Measurements from ENCODE around the gene SYMPK. TPM values are rescaled to one million over a fixed set of nuclear protein-coding genes. Genes with fewer than 3 reads are reported as not detected.

The SYMPK gene
- total RNA-seq, 1 donor from 2014 or later, result 107 TPM

DNA sequence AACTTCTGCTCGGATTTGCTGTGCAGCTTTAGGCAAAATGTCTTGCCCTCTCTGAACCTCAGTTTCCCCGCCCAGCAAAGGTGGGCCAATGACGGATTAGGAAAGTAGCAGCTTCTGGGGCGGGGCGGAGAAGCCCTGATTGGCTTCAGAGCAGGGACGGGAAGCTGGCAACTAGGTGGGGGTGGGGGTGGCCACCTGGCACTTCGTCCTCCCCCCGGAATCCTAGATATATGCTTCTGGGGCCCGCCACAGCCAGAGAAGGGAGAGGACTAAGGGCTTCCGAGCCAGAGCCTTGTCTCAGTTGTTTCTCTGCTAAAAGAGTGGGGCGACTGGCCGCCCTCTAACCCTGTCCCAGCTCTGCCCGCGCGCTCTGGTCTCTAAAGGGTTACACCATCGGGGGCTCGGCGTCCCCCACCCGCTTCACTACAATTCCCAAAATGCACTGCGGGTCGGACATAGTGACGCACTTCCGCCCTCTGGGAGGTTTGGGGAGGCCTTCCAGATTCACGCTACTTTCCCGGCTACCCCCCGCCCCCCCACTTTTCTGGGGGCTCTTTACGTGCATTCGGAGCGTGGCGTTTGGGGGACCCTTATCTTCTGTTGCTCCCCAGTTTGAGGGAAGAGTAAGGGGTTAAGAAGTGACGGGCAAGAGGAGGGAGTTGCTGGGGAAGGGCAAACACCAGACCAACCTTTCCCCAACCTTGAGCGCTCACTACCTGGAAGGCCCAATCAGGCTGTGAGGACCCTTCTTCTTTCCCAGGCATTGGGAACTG is 23.7 kb upstream of the SYMPK start:
- intact Hi-C loops (cut with micrococcal nuclease), result loop anchor here (1.0 kb wide), 11 partner anchors 16 to 480 kb away; partner anchors contain the start of genes CCDC61, DMWD, FBXO46 and MYPOP

DNA sequence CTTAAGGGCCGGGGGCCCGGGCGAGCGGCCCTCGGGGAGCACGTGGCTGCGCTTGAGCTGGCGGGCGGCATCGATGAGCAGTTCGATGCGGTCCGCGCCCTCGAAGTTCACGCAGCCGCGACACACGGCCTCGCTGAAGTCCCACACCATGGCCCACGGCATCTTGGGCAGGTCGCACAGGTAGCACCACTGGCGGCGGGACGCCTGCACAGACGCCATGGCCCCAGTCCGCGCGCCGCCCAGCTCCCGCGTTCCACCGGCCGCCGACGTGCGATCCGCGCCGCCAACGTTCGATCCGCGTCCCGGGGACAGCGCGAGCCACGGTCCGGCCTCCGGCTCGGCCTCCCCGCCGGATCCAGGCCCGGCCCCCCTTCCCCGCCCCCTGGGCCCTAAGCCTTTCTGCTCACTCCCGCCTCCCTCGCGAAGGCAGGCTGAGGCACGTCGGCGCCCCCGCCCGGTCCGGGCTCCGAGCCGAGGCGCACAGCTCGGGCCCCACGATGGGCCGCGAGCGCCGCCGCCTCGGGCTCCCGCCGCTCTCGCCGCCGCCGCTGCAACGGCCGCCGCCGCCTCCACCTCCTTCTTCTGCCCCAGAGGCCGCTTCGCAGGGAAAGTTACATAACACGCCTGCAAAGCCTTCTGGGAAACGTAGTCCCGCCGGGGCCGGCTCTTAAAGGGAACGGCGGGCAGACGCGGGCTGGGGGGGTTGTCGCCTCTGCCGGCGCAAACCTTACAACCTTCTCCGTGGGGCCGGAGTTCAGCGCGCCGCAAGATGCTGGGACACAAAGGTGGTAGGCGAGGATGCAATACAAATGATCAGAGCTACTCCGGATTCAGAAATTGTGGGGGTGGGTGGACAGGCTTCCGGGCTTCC is 22.8 kb upstream of the SYMPK start, which contains the start of gene IRF2BP1:
Gene IRF2BP1 (minus strand): TSS at position 586 of the 871 bp plus-strand sequence. CDS start 367 bp downstream, at position 219.
- intact Hi-C loops (cut with micrococcal nuclease), result loop anchor here (1.0 kb wide), 11 partner anchors 17 to 479 kb away; partner anchors contain the start of genes CCDC61, DMWD, FBXO46 and MYPOP

DNA sequence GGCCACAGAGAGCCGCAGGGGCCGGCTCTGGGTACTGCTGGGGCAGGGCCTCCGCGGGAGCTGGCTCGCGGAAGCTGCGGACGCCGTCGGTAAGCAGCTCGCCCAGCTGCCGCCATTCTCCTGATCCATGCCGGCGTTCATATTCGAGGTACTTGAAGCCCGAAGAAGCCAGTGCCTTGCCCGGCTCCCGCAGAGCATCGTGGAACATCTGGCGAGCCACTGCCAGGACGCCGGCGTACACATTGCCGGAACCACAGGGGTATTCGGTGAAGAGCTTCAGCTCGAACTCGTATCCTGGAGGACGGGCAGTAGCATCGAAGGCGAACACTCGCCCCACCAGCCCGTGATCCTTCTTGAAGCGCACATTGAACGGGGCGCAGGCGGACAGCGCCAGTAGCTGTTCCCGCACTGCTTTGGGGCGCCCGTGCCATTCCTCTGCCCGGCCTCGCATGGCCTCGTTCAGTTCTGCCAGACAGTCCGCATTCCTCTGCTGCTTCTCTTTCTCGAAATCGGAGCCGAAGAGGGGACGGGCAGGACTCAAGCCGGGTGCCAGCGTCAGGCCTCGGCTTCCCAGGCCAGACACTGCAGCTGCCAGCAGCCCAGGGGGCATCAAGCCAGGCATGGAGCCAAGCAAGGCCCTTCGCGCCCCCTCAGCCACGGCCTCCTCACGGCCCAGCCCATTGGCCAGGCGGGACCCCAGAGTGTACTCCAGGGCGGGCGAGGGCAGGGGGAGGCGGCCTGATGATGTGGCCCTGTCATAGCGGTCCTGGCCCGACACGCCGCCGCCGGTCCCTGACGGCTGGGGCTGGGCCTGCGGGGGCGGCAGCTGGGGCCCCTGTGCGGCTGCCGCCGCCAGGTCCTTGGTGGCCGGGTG is 22.0 kb upstream of the SYMPK start:
- intact Hi-C loops (cut with micrococcal nuclease), result loop anchor here (5.0 kb wide), 1 partner anchor 462 kb away; the partner anchor contains the start of gene PPP5C

DNA sequence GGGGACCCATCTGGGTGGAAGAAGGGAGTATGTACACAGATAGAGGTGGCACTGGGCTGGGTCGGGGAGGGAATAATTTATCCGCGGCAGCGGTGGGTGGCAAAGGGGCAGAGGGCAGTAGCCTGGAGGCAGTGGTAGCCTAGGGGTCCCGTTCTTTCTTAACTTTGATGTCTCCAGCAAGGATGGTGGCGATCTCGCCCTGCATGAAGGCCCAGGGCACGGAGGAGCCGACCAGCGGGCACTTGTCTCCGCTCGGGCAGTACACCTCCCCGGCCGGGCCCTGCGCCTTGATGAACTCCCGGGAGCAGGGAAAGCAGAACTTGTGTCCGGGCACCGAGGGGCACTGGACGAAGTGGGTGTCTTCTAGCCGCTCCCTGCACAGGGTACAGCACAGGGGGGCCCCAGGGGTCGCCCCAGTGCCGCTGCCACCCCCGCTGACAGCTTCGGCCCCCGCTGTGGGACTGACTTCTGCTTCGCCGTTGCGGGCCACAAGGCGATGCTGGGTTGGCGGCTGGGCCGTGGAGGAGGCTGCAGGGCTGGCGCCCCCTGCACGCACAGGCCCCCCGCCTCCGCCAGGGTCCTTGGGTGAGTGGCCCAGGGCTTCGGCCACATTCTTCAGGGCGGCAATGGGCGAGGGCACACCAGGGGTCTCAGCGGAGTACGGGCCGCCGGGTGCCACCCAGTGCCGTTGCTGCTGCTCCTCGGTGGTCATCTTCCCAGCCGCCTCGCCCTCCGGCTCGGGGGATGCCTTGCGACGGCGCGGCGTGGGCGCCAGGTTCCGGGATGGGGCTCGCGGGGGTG is 21.1 kb upstream of the SYMPK start:
- intact Hi-C loops (cut with micrococcal nuclease), result loop anchor here (1.0 to 5.0 kb wide), 3 partner anchors 67 to 463 kb away; partner anchors contain the start of gene PPP5C

DNA sequence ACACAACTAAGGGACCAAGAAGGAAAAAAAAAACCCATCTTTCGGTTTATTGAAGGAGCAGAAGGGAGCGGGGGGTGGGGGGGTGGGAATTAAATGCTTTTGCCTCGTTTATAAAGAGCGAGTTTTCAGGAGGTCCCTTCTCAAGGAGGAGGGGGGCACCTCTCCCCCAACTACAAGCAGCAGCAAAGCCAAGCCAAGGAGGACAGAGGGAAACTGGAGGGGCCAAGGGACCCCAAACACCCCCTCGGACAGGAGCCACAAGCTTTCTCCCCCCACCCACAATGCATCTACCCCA is 20.6 kb upstream of the SYMPK start:
- intact Hi-C loops (cut with micrococcal nuclease), result loop anchor here (1.0 to 5.0 kb wide), 3 partner anchors 66 to 464 kb away; partner anchors contain the start of gene PPP5C

DNA sequence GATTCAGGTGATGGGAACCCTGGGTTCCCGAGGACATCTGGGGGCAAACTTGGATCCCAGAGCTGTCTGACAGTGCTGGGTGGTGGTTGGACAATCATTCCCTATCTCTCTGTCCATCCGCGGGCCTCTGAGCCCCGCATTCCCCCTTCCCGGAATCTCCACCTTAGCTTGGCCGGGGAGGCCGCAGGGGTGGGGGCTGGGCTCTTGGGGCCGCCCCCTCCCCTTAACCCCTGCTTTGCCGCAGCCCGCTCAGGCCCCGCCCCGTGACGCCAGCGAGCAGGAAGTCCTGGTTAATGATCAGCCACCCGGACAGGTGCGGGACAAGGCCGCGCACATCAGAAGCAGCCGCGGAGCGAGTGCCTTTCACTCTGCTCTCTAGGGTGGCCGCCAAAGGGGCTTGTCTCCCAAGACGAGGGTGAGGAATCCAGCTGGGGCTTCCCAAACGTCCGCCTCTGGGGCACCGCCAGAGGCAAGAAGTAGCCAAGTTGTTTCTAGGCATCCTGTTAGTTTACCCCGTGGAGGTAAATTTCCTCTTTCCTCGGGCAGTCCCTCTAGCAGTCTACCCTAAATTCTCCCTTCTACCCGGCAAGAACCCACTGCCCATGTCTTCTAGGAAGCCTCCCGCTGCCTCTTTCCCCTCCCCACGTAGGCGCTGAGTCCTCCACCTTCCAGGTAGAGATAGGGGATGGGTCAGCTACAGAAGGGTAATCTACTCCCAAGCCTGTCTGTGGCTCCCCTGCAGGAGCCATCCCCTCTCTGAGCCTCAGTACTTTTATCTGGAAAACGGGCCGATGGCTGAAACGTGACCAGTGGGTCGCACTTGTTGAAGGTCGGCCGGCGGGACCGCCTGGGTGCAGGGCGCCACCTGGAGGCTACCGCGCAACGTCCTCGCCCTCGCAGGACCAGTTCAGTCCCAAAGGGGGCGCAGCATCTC is 20.0 kb upstream of the SYMPK start:
- intact Hi-C loops (cut with micrococcal nuclease), result loop anchor here (1.0 to 5.0 kb wide), 3 partner anchors 66 to 464 kb away; partner anchors contain the start of gene PPP5C

DNA sequence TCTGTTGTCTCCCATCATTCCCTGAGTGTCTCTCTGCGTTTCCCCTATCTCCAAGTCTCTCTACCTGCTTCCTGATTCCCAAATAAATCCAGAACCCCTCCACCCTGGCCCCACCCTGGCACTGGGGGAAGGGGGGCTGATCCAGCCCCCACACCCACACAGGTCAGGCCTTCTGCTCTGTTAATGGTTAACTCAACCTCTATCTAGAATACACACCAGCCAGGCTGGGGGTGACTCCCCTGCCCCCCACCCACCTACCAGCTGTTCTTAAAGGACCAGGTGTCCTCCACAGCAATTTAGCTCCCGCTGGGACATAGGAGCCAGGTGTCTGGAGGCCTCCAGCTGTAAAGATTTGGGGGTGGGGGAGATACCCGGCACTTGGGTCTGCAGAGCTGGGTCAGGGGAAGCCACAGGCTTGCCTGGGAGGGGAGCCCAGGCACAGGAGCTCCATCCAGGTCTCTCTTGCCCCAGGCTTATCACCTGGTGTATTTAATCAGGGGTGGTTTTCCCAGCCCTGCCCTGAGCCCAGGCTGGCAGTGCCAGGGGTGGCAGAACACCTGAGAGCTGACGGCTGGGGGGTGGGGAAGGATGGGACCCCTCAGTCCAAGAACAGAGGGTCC is 19.1 kb upstream of the SYMPK start:
- intact Hi-C loops (cut with micrococcal nuclease), result loop anchor here (5.0 kb wide), 1 partner anchor 465 kb away; the partner anchor contains the start of gene PPP5C

DNA sequence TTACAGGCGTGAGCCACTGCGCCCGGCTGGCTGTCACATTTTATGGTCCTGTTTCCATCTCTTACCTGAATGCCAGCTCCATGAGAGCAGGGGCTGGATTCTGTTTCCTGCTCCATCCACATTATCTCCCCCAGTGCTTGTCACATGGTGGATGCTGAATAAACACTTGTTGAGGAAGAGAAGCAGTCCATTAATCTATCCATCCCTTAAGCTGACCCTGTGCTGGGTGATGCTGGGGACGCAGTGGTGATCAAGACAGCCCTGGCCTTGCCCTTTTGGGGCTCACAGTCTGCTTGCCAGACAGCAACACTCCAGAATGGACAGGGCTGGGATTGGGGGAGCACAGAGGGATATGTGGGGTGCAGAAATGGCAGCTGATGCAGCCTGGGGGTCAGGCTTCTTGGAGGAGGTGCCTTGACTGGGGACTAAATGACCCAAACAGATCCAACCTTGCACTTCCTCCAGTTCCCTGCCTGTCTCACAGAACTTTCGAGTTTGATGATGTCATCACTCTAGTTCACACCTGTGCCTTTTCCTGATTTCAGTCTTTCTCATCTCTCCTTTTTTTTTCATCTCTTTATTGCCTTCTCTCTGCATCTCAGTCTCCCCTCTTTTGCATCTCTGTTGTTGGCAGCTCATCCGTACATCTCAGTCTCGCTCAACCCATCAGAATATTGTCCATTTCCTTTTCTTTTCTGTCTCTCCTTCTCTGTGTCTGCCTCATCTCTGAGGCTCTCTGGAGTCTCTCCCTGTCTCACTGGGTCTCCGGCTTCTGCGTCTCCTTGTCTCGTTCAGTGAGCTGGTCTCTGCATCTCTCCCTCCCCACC is 18.3 kb upstream of the SYMPK start:
- intact Hi-C loops (cut with micrococcal nuclease), result loop anchor here (5.0 kb wide), 1 partner anchor 466 kb away; the partner anchor contains the start of gene PPP5C

DNA sequence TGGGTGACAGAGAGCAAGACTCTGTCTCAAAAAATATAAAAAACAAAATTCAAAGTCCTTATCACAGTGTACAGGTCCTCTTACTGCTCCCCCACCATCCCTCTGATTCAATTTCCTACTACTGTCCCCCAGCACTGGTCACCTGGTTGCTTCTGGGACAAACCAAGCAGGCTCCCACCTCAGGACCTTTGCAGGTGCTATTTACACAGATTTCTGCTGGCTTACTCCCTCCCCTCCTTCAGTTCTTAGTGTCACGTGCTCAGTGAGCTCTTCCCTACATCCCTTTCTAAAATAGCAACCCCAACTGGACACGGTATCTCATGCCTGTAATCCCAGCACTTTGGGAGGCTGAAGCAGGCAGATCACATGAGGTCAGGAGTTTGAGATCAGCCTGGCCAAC is 17.0 kb upstream of the SYMPK start:
- intact Hi-C loops (cut with micrococcal nuclease), result loop anchor here (5.0 kb wide), 1 partner anchor 467 kb away; the partner anchor contains the start of gene PPP5C

DNA sequence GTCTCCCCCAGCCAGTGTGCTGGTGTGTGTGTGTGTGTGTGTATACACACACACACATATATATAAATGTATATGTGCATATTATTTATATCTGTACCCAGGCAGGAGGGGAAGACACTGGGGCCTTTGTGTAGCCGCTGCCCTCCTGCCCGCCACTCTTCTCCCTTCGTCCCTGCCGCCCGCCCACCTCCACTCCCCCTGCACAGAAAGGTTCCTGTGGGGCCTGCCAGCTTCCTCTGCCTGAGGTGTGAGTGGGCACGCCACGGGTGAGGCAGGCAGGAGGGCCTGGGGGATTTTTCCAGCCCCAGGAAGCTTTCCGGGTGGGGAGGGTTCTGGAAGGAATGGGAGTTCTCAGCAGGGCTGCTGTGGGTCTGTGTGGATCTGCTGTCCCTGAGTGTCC is 16.1 kb upstream of the SYMPK start:
- intact Hi-C loops (cut with micrococcal nuclease), result no loop called here

DNA sequence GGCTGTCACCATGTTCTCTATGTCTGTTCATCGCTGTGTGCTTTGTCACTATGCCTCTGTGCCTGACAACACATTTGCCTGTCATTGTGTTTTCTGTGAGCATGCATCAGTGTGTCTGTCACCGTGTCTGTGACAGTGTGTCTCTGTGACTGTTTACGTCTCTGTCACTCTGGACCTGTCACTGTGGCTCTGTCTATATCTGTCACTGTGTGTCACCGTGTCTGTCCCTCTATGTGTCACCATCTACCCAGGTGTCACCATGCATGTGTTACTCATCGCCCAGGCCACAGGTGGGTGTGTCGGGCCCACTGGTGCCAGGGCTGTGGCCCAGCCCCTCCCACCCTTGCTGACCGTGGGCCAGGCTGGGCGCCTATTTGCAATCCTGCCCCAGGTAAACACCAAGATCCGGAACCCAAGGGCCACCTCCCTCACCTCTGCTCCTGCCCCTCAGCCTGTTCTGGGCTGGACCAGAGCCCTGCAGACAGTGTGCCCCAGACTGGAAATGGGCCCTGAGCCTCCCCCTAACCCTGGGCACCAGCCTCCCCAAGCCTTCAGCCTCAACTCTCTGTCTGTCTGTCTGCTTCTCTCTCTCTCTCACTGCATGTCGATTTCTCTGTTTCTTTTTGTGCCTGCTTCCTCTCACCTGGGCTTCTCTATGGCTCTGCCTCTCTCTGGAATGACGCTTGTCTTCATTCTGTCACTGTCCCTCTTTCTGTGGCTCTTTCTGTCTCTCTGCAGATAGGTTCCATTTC is 15.3 kb upstream of the SYMPK start:
- intact Hi-C loops (cut with micrococcal nuclease), result no loop called here

DNA sequence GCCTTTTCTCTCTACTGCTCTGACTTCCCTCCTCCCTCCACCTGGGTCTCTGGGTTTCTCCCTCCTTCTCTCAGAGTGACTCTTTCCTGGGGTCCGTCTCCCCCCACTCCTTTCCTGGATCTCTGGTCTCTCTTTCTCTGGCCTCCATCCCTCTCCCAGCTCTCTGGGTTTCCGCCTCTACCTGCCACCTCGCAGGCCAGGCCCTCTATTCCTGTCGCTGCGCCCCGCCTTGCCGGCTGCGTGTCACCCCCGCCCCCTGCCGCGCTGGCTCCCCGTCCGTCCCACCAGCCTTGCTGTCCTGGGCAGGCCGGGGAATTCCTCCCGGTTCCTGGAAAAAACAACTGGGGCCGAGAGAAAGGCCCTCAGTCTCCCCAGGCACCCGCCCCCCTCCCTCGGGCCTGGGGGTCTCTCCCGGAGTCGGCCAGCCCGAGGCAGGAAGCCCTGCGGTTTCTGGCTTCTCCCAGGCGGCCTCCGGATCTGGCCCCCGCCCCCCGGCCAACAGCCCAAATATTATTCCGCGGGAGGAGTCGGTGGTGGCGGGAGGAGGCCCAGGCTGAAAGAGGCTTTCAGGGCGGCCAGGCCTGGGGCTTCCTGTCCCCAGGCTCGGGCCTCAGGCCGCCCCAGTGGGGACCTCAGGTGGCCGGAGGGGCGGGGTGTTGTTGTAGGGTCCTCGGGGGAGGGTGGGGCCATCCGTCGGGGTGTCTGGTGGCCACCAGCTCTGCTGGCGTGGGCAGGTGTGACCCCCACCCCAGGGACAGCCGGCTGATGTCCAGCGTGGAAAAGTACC is 13.7 kb upstream of the SYMPK start:
- intact Hi-C loops (cut with micrococcal nuclease), result no loop called here

DNA sequence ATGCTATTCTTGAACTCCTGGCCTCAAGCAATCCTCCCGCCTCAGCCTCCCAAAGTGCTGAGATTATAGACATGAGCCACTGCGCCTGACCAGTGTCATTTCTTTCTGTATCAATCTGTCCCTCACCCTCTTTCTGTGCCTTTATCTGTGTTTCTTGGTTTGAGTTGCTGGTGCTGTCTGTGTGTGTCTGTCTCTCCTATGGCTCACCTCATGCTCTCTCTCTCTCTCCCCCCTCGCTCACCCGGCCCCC is 13.1 kb upstream of the SYMPK start:
- intact Hi-C loops (cut with micrococcal nuclease), result no loop called here

DNA sequence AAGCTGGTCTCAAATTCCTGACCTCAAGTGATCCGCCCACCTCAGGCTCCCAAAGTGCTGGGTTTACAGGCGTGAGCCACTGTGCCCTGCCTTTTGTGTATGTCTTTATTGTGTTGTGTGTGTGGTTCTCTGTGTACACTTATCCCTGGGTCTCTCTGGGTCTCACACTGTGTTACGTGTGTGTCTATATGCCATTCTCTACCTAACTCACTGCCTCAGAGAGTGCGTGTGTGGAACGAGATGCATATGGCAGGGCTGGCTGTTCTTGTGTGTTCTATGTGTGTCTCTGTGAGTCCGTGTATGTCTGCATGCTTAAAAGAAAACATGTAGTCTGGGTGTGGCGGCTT is 11.6 kb upstream of the SYMPK start:
- intact Hi-C loops (cut with micrococcal nuclease), result no loop called here

DNA sequence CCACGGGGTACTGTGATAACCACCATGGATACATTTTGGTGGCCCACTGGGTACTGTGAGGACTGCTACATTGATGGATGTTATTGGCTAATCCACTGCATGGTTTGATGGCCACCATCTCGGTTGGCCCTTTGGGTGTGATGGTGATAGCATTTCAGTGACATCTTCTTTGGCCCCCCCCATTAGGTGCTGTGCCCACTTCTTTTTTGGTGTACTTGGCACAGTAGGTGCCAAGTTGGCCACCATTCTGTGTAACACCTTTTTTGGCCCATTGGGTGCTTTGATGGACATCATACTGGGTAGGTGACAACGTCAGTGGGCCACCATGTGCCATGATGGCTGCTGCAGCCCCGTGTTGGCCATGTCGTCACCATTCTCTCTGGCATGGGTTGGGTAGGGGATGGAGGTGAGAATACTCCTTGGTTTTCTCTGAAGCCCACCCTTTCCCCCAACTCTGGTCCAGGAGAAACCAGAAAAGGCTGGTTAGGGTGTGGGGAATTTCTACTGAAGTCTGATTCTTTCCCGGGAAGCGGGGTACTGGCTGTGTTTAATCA is 10.3 kb upstream of the SYMPK start:
- intact Hi-C loops (cut with micrococcal nuclease), result no loop called here
